Astrocyte of the cerebellum (primary cell): ENCODE results near the gene SYNGR4.

Experiments used
- DNase-seq: peaks from one replicate; pipeline ENCODE4 v3.0.0-alpha.2; 2011; ENCODE audit warnings: low read depth
- H3K4me3 ChIP-seq: 2 replicates; pipeline ENCODE4 v1.5.1; 2011; ENCODE audit warnings: mild to moderate bottlenecking, low read depth, low read length, moderate library complexity
- CTCF ChIP-seq: IDR thresholded peaks from 2 replicates; pipeline ENCODE4 v1.5.1; 2012; ENCODE audit warnings: low read length, low read depth, moderate library complexity, mild to moderate bottlenecking; ENCODE audit errors: missing control alignments
- in situ Hi-C: cut with HindIII; loops from 2 replicates; pipeline ENCODE4 v1.10.0; 2017; ENCODE audit warnings: low sequenced_read_pairs

Gene SYNGR4

DNA sequence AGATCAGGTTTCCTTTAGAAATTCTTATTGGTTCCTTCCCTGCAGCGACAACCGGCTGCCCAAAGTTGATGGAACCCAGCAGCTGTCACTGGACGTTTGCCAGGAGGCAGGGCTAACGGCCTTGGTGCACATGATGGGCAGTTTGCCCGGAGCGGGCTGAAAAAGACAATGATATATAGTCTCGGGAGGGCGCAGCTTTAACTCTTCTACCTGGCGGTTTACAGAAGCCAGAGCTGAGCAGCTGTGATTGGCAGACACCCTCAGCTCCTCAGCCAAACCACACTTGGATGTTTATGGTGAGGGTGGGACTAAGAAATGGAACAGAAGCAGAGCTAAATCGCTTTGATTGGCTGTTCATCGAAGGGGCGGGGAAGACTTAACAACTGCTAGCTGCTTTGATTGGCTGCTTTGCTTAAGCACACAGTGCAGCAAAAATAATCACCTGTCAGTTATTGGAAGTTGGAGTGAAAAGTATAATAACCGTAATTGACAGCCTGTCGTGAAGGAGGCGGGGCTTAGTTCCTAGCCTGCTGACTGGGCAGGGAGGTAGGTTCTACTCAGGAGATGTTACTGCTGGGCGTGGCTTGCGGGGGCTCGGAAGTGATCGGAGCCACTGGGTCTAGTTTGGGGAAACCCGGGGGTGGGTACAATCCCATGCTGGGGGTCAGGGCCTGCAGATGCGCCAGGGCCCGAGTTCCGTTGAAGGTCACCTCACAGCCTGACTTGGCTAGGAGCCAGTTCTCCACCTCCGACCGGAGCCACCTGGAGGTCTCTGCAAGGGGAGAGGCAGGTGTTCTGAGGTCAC, 31.3 kb upstream of the SYNGR4 start:
- peak overlapping the region; percentile 20 for H3K4me3 ChIP-seq
- TF ChIP-seq CTCF: no peak
- peak; percentile 98 for DNase-seq
- in situ Hi-C loops: no loop called here

DNA sequence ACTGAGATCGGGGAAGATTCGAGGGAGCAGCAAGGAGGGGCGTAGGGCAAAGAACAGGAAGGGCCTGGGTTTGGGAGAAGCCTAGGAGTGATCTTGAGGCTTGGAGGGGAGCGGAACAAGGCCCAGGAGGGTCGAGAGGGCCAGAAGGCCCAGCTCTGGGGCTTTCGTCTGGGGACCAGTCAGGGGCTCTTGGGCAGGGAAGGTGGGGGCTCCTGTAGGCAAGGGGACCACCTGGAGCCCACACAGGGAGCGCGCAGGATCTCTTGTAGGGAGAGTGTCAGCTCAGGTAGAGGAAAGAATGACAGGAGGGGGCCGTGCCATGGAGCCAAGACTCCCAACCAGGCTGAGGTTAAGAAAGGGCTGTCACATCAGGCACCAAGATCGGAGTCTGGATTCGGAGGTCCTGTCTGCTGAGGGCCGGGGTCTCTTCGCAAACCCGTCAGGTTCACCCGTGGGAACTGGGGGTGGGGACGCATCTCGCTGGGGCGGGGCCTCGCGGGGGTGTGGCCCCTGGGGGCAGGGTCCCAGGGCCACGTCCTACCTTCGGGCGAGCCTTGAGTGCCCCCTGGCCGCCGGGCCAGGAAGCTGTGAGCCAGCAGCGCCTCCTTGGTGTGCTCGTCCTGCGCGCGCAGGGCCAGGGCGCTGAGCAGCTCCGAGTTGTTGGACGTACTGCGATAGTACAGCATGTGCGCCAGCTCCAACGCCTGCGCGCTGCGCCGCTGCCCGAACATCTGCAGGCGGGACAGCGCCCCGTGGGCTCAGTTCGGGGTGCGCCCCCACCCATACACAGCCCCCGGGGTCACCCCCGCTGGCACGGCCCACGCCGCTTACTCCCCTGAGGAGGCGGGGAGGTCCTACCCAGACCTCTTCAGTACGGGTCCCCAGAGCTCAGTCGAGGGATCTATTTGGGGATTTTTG, 30.4 kb upstream of the SYNGR4 start:
- in situ Hi-C loops: no loop called here
- peak overlapping the region; percentile 36 for H3K4me3 ChIP-seq
- peak; percentile 63 for DNase-seq
- TF ChIP-seq CTCF: peak; percentile 69

DNA sequence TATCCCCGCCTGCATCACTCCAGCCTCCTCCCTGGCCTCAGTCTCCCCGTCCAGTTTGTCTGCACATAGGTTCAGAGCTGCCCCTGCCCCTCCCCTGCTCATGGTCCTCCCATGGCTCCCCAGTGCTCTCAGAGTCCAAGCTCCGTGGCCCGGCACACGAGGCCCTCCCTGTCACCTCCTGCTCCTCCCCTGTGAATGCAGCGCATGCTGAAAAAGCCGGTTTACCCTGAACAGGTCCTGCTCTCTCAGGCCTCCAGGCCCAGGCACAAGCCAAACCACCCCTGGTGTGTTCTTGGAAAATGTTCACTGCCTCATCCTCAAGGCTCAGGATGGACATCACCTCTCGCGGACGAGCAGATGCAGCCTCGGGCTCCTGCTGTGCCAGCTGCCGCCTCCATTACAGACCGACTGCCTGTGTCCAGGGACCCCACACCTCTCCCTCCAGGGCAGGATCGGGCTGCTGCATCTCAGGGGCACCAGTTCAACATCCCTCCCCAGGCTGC, 25.9 kb upstream of the SYNGR4 start:
- H3K4me3 ChIP-seq: no peak overlapping the region
- in situ Hi-C loops: no loop called here
- DNase-seq: no peak
- no peak for TF ChIP-seq CTCF

DNA sequence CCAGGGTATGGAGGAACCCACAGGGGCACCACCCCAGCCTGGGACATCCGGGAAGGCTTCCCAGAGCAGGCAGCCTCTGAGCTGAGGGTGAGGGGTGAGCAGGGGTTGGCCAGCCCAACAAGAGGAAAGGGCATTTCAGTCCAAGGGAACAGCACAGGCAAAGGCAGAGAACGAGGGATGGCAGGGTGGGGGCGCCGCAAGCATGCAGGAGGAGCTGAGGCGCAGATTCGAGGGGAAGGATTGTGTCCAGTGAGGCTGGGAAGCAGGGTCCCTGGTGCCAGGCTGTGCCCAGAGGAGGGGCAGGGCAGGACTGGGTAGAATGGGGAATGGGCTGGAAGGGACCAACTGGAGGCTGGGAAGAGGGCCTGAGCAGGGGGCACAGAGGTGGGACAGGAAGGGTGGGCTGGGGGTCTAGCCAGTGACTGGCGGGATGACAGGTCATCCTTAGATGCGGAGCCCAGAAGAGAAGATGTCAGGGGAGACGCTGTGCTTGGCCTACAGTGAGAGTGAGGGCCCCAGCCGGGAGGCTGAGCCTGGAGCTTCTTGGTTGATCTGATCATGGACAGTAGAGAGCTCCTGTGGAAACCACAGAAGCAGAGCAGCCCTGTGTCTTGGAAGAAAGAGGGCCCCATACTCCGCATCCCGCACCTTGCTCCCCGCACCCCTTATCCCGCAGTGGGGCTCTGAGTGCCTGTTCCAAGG, 25.2 kb upstream of the SYNGR4 start:
- in situ Hi-C loops: no loop called here
- H3K4me3 ChIP-seq: no peak overlapping the region
- DNase-seq: no peak
- TF ChIP-seq CTCF: no peak

DNA sequence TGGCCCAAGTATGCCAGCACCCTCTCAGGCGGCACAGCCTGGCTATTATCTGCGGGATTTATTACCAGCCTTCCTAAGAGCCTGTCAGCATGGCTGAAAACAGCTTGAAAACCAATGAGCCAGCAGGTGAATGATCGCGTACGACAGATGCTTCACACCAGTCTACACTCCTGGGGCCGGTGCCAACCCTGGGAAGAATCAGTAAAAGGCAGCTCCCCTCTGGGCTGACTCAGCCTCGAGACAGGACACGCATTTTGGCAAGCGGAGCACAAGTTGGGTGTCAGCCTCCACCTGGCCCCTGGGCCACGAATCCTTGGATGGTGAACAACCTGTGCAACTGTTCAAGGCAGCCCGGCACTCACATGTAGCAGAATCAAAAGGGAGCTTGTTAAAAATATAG, 23.2 kb upstream of the SYNGR4 start:
- in situ Hi-C loops: no loop called here
- no peak overlapping the region for H3K4me3 ChIP-seq
- TF ChIP-seq CTCF: no peak
- DNase-seq: no peak
